ENCODE data around the gene MYLK.

GRCh38 chr3:123653221-123653682 lies 230.9 kb downstream of the MYLK start:
- TF ChIP-seq, protein P1, sequence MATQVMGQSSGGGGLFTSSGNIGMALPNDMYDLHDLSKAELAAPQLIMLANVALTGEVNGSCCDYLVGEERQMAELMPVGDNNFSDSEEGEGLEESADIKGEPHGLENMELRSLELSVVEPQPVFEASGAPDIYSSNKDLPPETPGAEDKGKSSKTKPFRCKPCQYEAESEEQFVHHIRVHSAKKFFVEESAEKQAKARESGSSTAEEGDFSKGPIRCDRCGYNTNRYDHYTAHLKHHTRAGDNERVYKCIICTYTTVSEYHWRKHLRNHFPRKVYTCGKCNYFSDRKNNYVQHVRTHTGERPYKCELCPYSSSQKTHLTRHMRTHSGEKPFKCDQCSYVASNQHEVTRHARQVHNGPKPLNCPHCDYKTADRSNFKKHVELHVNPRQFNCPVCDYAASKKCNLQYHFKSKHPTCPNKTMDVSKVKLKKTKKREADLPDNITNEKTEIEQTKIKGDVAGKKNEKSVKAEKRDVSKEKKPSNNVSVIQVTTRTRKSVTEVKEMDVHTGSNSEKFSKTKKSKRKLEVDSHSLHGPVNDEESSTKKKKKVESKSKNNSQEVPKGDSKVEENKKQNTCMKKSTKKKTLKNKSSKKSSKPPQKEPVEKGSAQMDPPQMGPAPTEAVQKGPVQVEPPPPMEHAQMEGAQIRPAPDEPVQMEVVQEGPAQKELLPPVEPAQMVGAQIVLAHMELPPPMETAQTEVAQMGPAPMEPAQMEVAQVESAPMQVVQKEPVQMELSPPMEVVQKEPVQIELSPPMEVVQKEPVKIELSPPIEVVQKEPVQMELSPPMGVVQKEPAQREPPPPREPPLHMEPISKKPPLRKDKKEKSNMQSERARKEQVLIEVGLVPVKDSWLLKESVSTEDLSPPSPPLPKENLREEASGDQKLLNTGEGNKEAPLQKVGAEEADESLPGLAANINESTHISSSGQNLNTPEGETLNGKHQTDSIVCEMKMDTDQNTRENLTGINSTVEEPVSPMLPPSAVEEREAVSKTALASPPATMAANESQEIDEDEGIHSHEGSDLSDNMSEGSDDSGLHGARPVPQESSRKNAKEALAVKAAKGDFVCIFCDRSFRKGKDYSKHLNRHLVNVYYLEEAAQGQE (IDR thresholded peaks at IDR 0.05; ENCODE audit: insufficient read depth in 1 of 2, low read depth in 2 of 2, low read length in 2 of 2) = no peak
- no peak for TF ChIP-seq TAF1 (IDR thresholded peaks at IDR 0.05; ENCODE audit: borderline replicate concordance, insufficient read depth, low read length)

All from PFSK-1 (cell line).